ENCODE data around the gene TRMT11.

GRCh38 chr6:125963817-125964216, 22.5 kb upstream of the TRMT11 start:
- no peak for TF ChIP-seq EZH2 (IDR thresholded peaks at IDR 0.05; ENCODE audit: insufficient read depth, poor library complexity, severe bottlenecking)
- no peak for TF ChIP-seq EZH2phosphoT487 (IDR thresholded peaks at IDR 0.05; ENCODE audit: insufficient read depth, low read depth)
